Activated CD4-positive, alpha-beta T cell treated with anti-CD3 and anti-CD28 coated beads for 24 hours (primary cell): Measurements from ENCODE around the gene MIOS.
"Not testable (repeated sequence)": the region's sequence is repeated elsewhere in the genome, so short reads cannot be mapped to it uniquely, and the experiment has no call there.

Source experiments
- DNase-seq, 2 donors: peaks; one replicate each; pipeline ENCODE4 v3.0.0-alpha.2; 2020; ENCODE audit warnings: low read depth in 2 of 2

MIOS gene

DNA sequence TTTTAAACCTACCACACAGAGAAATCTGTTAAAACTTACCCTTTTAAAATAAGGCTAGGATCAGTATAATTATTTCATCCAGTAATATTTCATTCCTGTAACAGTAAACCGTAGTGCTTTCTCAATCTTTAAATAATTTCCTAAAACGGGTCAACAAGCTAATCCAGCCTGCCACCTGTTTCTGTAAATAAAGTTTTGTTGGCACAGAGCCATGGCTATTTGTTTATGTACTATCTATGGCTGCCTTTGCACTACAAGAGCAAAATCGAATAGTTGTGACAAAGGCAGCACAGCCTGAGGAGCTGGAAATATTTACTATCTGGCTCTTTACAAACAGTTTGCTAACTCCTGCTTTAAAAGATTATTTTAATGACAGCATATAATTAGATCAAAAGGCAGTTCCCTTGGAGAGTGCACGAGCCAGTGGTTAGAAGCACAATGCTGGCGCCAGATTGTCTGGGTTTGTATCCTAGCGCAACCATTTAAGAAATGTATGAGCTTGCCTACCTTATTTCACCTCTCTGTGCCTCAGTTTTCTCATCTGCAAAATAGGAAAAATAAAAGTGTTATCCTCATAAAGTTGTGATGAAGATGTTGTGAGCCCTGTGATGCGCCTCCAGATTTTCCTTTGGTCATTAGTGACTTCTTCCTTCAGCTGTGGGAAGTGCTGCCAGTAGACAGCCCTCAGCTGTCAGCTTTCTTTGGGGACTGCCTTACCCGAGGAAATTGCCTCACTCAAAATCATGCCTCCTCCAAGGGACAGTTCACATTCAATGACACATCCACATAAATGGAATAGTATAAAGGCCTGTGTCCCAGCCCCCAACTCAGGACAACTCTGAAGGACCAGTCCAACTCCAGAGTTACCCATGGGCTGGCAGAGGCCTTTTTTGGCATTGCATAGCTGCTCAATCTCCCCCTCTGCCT is 11.8 kb upstream of the MIOS start:
- DNase-seq: no peak

DNA sequence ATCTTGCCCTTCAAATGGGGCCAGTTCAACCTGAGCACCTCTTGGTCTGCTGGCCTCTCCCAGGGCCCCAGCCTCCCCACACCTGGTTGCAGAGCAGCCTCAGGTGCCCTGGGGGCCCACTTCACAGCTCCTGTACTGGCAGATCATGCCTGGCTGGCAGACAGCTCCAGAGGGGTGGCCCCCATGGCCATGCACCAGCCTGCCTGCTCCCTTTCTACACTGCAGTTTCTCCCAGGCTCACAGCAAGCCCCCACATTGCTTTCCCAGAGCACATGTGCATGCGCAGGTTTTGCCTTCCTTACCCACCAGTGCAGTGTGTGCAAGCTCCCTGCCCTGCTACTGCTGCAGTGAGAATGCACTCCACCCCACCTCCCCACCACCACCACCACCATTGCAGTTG is 9.8 kb upstream of the MIOS start:
- DNase-seq: no peak

DNA sequence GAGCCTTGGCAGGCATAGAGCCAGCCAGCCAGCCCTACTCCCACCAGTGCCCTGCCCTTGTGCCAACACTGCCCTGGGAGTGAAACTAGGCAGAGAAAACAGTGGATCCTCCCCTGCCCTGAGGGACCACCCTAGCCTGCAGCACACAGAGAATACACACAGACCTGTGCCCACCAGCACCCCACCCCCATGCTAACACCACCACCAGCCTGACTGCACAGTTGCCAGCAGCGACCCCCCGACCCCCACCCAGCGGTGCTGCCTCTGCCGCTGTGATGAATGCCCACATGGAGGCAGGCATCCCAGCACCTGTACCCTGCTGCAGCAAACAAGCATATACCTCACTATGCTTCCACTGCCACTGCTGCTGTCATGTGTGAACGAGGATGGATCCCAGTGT is 9.4 kb upstream of the MIOS start:
- DNase-seq: no peak

DNA sequence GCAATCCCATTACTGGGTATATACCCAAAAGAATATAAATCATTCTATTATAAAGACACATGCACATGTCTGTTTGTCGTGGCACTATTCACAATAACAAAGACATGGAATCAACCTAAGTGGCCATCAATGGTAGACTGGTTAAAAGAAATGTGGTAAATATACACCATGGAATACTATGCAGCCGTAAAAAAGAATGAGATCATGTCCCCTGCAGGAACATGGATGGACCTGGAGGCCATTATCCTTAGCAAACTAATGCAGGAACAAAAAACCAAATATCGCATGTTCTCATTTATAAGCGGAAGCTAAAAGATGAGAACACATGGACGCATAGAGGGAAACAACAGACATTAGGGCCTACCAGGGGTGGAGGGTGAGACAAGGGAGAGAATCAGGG is 5.1 kb upstream of the MIOS start:
- DNase-seq: not testable (repeated sequence)

DNA sequence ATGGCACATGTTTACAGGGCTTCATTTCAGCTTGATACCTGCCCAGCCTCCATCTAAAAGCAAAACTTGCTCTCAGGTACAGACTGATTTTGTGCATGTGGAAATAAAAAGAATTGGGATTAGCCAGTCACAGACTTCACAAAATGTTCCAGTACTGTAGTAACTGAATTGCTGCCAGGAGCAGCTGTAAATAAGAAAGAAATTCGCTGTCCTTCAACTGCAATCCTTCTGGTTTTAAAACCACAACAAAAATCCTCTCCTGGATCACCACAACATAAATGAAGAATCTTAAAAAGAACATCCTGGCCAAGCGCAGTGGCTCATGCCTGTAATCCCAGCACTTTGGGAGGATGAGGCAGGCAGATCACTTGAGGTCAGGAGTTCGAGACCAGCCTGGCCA is 3.9 kb upstream of the MIOS start:
- DNase-seq: no peak

DNA sequence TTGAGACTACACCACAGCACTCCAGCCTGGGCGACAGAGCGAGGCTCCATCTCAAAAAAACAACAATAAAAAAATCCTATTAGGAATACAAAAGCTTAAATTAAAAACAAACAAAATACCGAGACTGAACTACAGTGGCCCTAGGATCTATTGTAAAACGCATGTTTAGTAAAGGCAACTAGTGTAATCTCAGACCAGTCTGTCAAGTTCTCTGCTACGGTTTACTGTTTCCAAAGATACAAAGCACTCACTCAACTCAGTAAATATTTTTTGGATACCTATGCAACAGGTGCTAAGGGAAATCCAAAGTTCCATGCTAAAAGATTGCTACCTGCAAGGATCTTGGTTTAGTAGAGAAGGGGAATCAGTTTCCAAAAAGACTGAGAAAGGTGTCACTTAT is 3.4 kb upstream of the MIOS start:
- no peak for DNase-seq

DNA sequence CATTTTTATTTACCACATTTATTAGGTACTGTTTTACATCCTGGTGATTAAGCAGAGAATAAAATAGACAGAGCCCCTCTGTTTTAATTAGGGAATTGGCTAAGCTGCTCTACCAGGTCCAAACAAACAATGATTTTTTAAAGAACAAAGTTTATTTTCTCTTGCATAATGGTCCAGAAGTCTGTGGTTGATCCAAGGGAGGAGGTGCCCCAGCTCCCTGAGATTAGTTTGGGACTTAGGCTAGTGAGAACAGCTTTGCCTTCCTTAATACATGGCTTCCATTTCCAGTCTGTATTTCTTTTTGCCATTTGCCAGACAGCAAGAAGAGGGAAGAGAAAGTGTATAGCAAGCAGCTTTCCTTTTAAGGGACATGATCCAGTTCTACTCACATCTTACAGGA is 2.9 kb upstream of the MIOS start:
- no peak for DNase-seq

DNA sequence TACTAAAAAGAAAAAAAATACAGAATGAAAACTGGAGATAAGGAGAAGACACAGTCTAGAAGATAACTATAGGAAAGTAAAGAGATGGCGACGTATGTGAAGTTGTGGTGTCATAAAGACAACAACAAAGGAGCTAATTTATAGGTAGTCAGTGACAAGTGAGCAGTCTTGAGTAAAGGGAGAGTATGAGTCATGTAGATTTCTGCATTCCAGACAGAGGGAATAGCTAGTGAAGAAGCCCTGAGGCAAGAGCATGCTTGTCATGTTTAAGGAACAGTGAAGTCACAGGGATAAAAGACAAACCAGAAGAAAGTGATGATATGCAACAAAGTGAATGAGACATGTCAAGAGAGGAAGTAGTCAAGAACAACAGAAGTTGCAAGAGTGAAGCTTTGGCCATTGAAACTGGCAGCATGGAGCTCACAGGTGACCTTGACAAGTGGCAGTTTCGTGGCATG is 2.3 kb upstream of the MIOS start:
- no peak for DNase-seq

DNA sequence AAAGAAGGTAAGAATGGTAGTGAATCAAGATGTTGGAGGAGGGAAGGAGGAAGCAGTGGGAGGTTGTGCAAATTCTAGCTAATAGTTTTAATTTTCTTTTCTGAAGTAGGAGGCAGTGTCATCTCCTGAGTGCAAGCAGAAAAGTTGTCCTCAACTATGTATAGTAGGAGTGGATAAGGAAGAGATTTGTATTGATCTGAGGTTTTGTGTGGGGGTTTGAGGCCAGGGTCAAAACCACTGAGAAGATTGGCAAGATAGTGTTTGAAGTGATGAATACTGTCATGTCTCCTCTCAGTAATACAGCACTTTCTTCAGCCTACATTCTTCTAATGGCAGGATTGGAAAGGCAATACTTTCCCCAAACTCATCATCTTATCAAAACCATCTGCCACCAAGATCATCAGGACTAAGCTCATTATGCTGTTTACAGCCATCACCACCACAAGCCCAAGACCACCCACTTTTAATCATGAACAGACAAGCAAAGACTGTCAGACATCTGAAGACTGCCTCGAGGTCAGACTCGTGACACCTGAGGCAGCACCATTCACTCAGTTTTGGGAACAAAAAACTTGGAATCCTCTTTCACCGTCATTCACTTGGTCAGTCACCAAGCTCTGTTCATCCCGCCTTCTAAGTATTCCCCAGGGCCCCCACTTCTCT is 1.5 kb upstream of the MIOS start:
- no peak for DNase-seq

DNA sequence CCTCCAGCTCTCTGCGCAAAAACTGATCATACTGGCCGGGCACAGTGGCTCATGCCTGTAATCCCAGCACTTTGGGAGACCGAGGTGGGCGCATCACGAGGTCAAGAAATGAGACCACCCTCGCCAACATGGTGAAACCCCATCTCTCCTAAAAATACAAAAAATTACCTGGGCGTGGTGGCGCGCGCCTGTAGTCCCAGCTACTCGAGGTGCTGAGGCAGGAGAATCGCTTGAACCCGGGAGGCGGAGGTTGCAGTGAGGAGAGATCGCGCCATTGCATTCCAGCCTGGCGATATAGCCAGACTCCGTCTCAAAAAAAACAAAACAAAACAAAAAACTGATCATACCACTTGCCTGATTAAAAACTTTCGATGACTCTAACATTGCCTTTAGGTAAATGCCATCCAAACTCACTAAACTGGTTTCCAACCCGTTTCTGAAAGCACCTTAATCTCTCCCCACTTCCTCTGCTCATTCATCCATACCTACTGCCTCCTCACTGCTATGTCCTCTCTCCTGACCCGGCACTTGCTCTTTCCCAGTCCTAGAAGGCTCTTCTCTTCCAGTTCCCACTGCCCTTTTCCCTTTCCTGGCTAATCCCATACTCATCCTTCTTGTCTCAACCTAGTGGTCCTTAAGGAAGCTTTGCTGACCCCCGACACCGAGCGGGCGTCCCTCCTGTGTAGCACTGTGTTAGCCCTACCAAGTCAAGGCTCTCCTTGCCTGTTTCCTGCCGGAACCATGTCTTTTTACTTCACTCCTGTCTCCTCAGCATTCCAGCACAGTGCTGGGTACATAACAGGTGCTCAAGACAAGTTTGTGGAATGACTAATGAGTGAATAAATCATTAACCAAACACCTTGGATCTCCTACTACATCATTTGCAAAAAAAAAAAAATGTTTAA is 686 bp upstream of the MIOS start:
- no peak for DNase-seq

DNA sequence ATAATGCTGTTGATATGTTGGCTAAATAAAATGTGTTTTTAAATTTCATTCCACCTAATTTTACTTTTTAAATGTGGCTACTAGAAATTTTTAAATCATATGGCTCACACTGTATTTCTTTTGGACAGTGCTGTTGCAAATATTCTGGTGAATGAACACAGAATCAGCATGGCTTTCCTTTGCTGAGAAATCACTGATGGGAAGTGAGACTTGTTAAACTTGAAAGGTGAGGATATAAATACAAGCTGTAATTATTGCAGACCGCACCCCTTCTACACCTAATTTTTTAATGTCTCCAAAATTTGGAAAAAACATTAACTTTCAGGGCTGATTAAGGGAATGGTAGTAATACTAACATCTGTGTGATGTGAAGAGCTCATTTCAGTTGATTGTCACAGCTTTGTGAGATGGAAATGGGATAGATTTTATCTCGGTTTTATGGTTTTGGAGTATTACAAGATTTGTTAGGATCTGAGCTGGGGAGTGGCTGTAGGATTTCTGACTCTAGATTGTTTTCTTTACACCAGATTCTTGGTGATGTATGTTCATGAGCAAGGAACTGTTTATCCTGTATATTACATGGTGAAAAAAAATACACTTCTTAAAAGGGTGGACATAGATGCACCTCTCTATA is 1.3 kb downstream of the MIOS start:
- DNase-seq: no peak

DNA sequence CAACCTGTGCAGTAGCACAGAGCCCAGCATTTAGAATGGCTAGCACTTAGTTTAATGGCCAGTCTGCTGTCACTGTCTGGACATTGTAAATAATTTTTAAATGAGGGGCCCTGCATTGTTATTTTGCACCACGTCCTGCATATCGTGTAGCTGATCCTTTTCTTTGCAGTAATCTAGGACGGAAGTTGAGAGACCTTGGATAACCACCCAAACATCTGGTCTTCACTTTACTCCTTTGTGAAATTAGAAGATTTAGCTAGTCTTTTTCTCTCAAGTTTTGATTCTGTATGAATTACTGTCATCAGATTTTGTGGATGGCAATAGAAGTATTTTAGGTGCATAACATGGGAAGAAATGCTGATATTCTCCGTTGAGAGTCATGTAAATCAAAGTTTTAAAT is 1.9 kb downstream of the MIOS start:
- DNase-seq: no peak

DNA sequence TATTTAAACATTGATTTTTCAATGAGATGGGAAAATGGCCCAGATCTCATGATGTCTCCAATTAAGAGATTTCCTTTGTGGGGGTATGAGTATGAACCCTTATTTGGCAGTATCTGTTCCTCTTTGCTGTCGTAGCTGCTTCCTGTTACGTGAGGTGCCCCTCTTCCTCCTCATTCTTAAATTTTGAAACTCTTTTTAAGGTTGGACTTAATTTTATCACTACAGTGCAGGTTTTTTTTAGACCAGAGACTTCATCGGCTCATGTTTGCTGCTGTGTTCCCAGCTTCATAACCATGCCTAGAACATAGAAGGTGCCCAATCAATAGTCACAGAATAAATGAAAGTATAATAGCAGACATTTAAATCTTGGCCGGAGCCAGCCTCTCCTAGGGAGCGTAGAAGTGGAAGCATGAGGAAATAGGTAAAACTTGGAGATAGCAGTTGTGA is 2.4 kb downstream of the MIOS start:
- DNase-seq: no peak

DNA sequence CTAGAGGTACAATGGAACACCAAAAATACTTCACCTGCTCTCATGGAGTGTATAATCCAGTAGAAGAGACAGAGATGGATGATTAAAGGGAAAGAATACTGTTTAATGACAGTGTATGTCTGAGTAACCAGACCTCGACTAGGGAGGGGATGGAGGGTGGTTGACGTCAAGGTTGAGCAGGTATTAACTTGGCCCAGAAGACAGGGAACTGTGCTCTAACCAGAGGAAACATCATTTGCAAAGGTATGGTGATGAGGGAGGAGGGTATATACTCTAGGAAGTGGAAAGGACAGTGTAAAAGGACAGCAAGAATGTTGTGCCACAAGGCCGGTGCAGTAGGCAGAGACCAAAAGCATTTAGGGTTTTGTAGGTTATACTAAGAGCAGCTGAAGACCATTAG is 2.9 kb downstream of the MIOS start:
- DNase-seq: no peak

DNA sequence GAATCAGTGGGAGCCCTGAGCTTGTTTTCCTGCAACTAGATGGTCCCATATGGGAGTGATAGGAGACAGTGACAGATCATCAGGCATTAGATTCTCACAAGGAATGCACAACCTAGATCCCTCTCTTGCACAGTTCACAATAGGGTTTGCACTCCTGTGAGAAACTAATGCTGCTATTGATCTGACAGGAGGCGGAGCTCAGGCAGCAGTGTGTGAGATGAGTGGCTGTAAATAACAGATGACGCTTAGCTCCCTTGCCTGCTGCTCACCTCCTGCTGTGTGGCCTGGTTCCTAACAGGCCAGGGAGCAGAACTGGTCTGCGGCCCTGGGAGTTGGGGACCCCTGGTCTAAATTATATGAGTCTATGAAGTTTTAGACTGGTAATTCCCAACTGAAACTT is 3.9 kb downstream of the MIOS start:
- no peak for DNase-seq

DNA sequence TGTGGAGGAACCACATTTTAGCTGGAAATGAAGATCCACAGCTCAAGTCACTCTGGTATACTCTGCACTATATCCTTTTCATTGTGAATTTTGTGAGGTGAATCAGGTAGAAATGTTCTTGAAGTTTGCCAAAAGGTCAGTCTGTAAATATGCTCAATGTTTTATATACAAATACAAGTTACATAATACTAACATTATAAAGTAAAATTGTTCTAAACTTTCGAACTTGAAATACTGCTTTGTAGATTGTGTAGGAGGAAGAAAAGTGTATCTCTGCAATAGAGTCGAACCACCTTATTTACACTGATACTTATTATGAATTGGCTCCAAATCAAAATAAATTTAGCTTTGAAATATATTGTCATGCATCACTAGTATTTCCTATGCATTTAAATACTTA is 7.0 kb downstream of the MIOS start:
- DNase-seq: no peak

DNA sequence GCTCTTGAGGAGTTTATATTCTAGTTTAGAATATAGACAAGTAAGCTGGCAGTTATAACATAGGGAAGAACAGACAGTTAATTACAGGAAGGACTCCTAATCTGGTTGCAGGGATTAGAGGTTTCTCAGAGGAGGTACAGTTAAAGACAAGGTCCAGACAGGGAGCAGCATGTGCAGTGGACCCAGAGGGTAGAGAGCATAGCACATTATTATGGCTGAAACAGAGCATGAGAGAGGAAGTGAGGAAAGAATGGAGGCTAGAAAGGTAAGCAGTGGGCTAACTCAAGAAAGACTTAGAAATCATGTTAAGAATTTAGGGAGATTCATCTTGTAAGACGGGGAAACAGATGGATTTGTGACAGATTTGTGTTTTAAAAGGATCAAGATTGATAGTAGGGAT is 9.7 kb downstream of the MIOS start:
- no peak for DNase-seq

DNA sequence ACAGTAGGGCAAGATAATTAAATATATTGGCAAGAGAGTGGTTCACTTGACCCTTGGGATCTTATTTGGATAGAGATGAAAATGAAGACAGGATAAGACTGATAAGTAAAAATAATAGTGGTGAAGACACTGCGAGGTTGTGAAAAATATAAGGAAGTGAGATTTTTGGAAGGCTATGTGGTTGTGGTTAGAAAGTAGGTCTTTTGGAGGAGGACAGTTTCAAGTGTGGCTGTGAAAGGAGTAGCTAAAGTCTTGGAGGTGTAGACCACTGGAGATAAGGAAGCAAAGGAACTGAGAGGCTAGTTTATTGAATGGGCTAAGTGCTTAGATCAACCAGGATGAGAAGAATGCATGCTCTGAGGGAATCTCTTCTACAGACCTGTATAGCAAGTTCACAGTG is 11.2 kb downstream of the MIOS start:
- no peak for DNase-seq

DNA sequence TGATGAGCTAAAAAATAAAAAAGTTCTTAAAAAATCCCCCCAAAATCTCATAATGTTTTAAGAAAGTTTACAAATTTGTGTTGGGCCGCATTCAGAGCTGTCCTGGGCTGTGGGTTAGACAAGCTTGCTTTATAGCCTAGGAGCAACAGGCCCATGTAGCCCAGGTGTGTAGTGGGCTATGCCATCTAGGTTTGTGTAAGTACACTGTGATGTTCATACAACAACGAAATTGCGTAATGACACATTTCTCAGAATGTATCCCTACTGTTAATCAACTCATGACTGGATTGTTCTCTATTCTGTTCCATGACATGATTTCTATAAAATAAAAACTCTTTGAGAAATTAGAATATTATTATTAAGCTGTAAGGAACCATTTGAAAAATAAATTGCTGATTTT is 13.0 kb downstream of the MIOS start:
- no peak for DNase-seq

DNA sequence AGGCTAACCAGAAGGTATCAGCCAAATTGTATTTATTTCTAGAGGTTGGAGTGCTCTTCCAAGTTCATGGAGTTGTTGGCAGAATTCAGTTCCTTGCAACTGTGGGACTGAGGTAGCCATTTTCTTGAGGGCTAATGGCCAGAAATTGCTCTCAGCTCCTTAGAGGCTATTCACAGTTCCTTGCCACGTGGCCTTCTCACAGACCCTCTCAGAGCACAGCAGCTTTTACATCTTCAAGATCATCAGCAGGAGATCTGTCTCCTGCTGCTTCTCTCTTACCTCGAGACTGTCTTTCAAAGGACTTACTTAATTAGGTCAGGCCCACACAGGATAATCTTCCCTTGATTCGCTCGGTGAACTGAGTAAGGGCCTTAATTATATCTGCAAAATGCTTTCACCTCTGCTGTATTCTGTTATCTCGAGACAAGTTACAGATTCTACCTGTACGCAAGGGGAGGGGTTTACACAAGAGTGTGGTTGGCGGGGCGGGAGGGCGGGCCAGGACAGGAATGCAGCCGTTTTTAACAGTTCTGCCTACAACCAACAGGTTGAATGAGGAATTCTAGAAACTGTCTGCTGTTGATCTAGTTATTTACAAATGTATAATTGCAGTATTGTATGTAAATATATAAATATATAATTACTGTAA is 15.0 kb downstream of the MIOS start:
- no peak for DNase-seq

DNA sequence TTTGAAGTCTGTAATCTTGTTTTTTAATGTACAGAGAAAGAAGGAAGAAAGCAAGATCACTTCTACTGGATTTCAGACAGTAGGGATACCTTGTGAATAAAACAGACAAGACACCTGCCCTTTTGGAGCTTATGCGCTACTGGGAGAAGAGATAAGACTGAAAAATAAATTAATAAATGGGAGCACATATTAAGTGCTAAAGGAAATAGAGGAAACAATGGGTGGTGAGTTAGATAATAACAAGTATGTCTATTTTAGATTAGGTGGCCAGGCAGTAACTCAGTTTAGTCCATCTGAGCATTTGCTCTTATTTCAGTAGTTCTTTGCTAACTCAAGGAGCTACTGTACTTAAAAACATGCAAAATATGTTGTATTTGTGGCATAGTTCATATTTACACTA is 15.9 kb downstream of the MIOS start:
- no peak for DNase-seq
